Mesodermal cell (in vitro differentiated cells): ENCODE results near the gene ZNF705A.
"Not testable (repeated sequence)": the region's sequence is repeated elsewhere in the genome, so short reads cannot be mapped to it uniquely, and the experiment has no call there.

Source experiments
- H3K27ac ChIP-seq: 2 replicates; pipeline ENCODE4 v1.7.0; 2013; ENCODE audit warnings: mild to moderate bottlenecking, low read depth, low read length, moderate library complexity; ENCODE audit not compliant: severe bottlenecking
- H3K36me3 ChIP-seq: 2 replicates; pipeline ENCODE4 v1.7.1; 2013; ENCODE audit warnings: mild to moderate bottlenecking, low read length, moderate library complexity; ENCODE audit not compliant: control insufficient read depth, insufficient read depth
- H3K4me1 ChIP-seq: one replicate; pipeline ENCODE4 v1.7.1; 2013; ENCODE audit warnings: mild to moderate bottlenecking, low read length; ENCODE audit not compliant: insufficient read depth, control insufficient read depth, poor library complexity, severe bottlenecking
- H3K4me3 ChIP-seq: 2 replicates; pipeline ENCODE4 v1.7.0; 2013; ENCODE audit warnings: low read length, control low read depth, mild to moderate bottlenecking; ENCODE audit not compliant: insufficient read depth, poor library complexity, severe bottlenecking; ENCODE audit errors: extremely low read depth
- H3K9me3 ChIP-seq: 2 replicates; pipeline ENCODE4 v1.7.1; 2013; ENCODE audit warnings: mild to moderate bottlenecking, low read length, moderate library complexity; ENCODE audit not compliant: control insufficient read depth
- WGBS, 2 experiments: methylation state at CpG; one replicate each; pipeline ENCODE4 v1.1.5; 2013; ENCODE audit warnings: missing lambda C conversion rate in 2 of 2; ENCODE audit not compliant: insufficient coverage in 2 of 2; 5-methylcytosine and 5-hydroxymethylcytosine counted together

ZNF705A gene

DNA sequence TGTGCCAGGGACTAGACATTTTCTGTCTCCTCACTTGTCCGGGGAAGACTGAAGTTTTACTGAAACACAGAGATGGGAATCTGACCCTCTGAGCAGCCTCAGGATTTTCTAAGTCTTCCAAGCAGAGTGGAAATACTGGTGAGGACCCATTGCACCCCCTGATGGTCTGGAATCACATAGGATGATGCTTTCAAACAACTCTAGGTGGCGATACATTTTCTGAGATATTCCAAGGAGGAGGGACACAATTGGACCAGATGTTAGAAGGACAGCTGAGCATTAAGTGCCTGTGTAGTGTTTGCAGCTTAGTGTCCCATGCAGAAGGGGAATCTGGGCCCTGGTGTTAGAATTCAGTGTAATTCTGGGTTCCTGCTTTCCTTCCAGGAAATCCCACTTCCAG, 31.3 kb downstream of the ZNF705A start:
- H3K27ac ChIP-seq, H3K4me3 ChIP-seq, H3K36me3 ChIP-seq, H3K4me1 ChIP-seq, H3K9me3 ChIP-seq: not testable (repeated sequence)
- 86 to 89% methylated on average over 1 of the region's 2 CpGs for WGBS, 2 experiments

DNA sequence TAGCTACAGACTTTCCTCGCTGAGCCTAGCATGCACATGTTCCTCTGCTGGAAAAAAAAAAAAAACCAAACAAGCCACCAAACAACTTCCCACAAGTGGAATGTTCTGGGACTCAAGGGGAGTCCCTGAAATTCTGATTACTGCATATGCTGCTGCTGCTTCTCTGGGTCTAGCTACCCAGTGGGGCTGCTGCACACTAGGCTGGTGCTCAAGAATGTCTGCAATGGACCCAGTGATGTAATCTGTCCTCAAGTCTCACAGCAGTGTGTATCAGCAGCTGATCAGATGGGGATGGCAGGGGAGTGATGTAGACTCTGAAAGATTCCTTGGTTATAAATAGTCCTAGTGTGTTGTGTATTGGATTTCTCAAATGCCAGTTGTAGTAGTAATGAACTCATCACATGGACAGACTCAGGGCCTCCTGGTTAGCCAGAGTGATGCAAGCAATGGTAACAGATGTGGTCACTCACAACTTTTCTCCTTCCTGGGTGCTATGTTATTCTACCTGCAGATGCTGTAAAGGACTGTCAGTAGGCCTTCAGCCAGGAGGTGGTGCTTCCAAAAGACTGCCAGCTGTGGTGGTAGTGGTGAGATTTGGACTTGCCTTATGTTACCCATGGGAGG, 41.0 kb downstream of the ZNF705A start:
- not testable (repeated sequence) for H3K27ac ChIP-seq

GRCh38 chr12:8218711-8219382, 62.0 kb downstream of the ZNF705A start:
- not testable (repeated sequence) for H3K36me3 ChIP-seq, H3K27ac ChIP-seq, H3K4me3 ChIP-seq, H3K4me1 ChIP-seq, H3K9me3 ChIP-seq
- 89 to 91% methylated on average over 21 to 23 of the region's 26 CpGs for WGBS, 2 experiments

More for the DNA sequence above, 41.0 kb downstream of the ZNF705A start:
- 80% methylated on average over 1 of the region's 1 CpG; no CpG with 5 or more reads in 1 of the 2 experiments for WGBS, 2 experiments
- not testable (repeated sequence) for H3K4me1 ChIP-seq, H3K36me3 ChIP-seq, H3K4me3 ChIP-seq, H3K9me3 ChIP-seq

- H3K36me3 ChIP-seq, result not testable (repeated sequence)
These were observed 64.6 kb downstream of the ZNF705A start for GRCh38 chr12:8221375-8221774.

GRCh38 chr12:8221844-8222243, 65.0 kb downstream of the ZNF705A start:
- not testable (repeated sequence) for H3K4me3 ChIP-seq, H3K4me1 ChIP-seq, H3K9me3 ChIP-seq, H3K27ac ChIP-seq, H3K36me3 ChIP-seq
- 90 to 96% methylated on average over 9 to 14 of the region's 21 CpGs for WGBS, 2 experiments

More at GRCh38 chr12:8221375-8221774, 64.6 kb downstream of the ZNF705A start:
- 90% methylated on average over 12 to 17 of the region's 21 CpGs for WGBS, 2 experiments
- H3K4me3 ChIP-seq, H3K27ac ChIP-seq, H3K4me1 ChIP-seq, H3K9me3 ChIP-seq: not testable (repeated sequence)

- WGBS, 2 experiments, result 87 to 90% methylated on average over 13 to 15 of the region's 16 CpGs
- not testable (repeated sequence) for H3K4me1 ChIP-seq
These were observed 65.5 kb downstream of the ZNF705A start for GRCh38 chr12:8222303-8222702.

GRCh38 chr12:8223646-8224045, 66.8 kb downstream of the ZNF705A start:
- WGBS, 2 experiments, result 73 to 84% methylated on average over 9 to 10 of the region's 13 CpGs
- not testable (repeated sequence) for H3K4me3 ChIP-seq, H3K9me3 ChIP-seq, H3K4me1 ChIP-seq, H3K36me3 ChIP-seq, H3K27ac ChIP-seq

More at GRCh38 chr12:8222303-8222702, 65.5 kb downstream of the ZNF705A start:
- H3K4me3 ChIP-seq, H3K36me3 ChIP-seq, H3K9me3 ChIP-seq, H3K27ac ChIP-seq: not testable (repeated sequence)

DNA sequence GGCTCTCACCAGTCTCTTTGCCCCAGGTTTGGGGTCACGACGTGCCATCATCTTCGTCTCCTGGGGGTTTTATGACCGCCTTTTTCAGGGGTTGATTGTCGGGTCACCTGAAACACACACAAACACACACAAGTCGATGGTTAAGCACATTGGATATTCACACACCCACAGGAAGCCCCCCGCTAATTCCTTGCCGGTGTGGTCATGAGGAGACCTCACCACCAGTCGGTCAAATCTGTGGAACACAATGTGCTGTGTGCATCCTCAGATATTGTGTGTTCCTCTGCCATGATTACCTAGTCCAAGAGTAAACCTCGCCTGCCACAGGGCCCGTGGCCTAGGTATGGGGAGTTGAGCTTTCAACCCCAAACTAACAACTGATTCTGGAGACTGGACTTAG, 68.0 kb downstream of the ZNF705A start:
- H3K9me3 ChIP-seq, H3K36me3 ChIP-seq, H3K27ac ChIP-seq, H3K4me3 ChIP-seq, H3K4me1 ChIP-seq: not testable (repeated sequence)
- WGBS, 2 experiments, result 94 to 100% methylated on average over 3 of the region's 11 CpGs

GRCh38 chr12:8226355-8226754, 69.5 kb downstream of the ZNF705A start:
- H3K4me1 ChIP-seq, result no peaks in the 10 kb centered on the region
- no peaks in the 10 kb centered on the region for H3K36me3 ChIP-seq
- no peaks in the 10 kb centered on the region for H3K9me3 ChIP-seq
- no peak overlapping the region for H3K4me3 ChIP-seq
- no peak overlapping the region for H3K27ac ChIP-seq
- 92 to 97% methylated on average over 7 to 8 of the region's 8 CpGs for WGBS, 2 experiments

- H3K9me3 ChIP-seq, H3K4me3 ChIP-seq, H3K27ac ChIP-seq, H3K36me3 ChIP-seq, H3K4me1 ChIP-seq: not testable (repeated sequence)
- WGBS, 2 experiments, result 91 to 93% methylated on average over 16 to 18 of the region's 22 CpGs
These were observed 70.3 kb downstream of the ZNF705A start, which contains the start of gene FAM90A1 for GRCh38 chr12:8226992-8227731. Gene FAM90A1, minus strand, starts transcription at chr12:8227618. Its CDS starts 2,786 bp downstream, at chr12:8224832.

- not testable (repeated sequence) for H3K4me3 ChIP-seq, H3K27ac ChIP-seq, H3K9me3 ChIP-seq, H3K4me1 ChIP-seq, H3K36me3 ChIP-seq
- WGBS, 2 experiments, result 100% methylated on average over 2 of the region's 7 CpGs
These were observed 70.9 kb downstream of the ZNF705A start for GRCh38 chr12:8227732-8228077.
